HepG2 (cell line): ENCODE data around the gene TSC22D2. TPM values are rescaled to one million over a fixed set of nuclear protein-coding genes. Genes with fewer than 3 reads are reported as not detected.
A peak's percentile ranks its signal among the peaks of the same experiment; 100 is the strongest.

Source experiments
- ATAC-seq: fragments of 200-7000 bp; cut with Tn5 transposase; 3 replicates; pipeline ENCODE4 v1.9.1; 2020; ENCODE audit warnings: mild to moderate bottlenecking, moderate library complexity
- BruUV-seq: library from RNA; stranded (reverse); fragments of 400-500 nt; replicated peaks from 2 replicates; lab custom pipeline; 2021; lab: Mats Ljungman, UMichigan
- CTCF ChIA-PET: fragments of 300-600 bp; formaldehyde crosslinking; extraction: SDS; loops from one replicate; lab custom pipeline; 2021; ENCODE audit warnings: low total read pairs, inconsistent platforms, low intra/inter-chr PET ratio; lab: Yijun Ruan, JAX
- POLR2A ChIA-PET: fragments of 350-600 bp; sonication (Branson Sonifier 250); formaldehyde crosslinking; loops from one replicate; lab custom pipeline; 2020; ENCODE audit warnings: antibody characterized with exemption, inconsistent platforms; lab: Yijun Ruan, JAX
- DNase-seq: peaks from one replicate; pipeline ENCODE4 v3.0.0-alpha.2; 2015; ENCODE audit warnings: low spot score
- FAIRE-seq: peaks from 3 replicates; lab custom pipeline; 2011; peaks lifted over from hg19 to GRCh38; lab: Jason Lieb, UNC
- H2AFZ ChIP-seq: one replicate; pipeline ENCODE4 v1.6.1; 2011; ENCODE audit warnings: low read length, inconsistent platforms
- H3K27ac ChIP-seq: fragments of 300-600 bp; 3 replicates; pipeline ENCODE4 v1.8.0; 2011; ENCODE audit warnings: mixed run types, mild to moderate bottlenecking, mixed read lengths, low read length, inconsistent platforms; ENCODE audit not compliant: insufficient read depth; ENCODE audit errors: extremely low read length
- H3K27me3 ChIP-seq, 2 experiments: fragments of 200-600 bp in 1 of 2; 2 replicates in 1 of 2; 3 replicates in 1 of 2; pipeline versions ENCODE4 v1.6.0 to v1.8.0; 2011; ENCODE audit warnings: low read length in 2 of 2, mild to moderate bottlenecking in 2 of 2, moderate library complexity in 2 of 2, inconsistent platforms in 1 of 2; ENCODE audit not compliant: insufficient read depth in 2 of 2, control insufficient read depth in 1 of 2
- H3K36me3 ChIP-seq, 2 experiments: fragments of 200-600 bp in 1 of 2; replicated peaks in 1 of 2; 2 replicates in 1 of 2; 3 replicates in 1 of 2; pipeline versions ENCODE4 v1.5.1 to v1.8.0; 2011; ENCODE audit warnings: low read length in 2 of 2, inconsistent platforms in 1 of 2; ENCODE audit not compliant: insufficient read depth in 2 of 2, control insufficient read depth in 1 of 2
- H3K4me1 ChIP-seq: 2 replicates; pipeline ENCODE4 v1.5.1; 2012; ENCODE audit warnings: low read length, inconsistent platforms; ENCODE audit not compliant: insufficient read depth
- H3K4me2 ChIP-seq: 2 replicates; pipeline ENCODE4 v1.6.0; 2011; ENCODE audit warnings: low read depth, low read length, inconsistent platforms
- H3K4me3 ChIP-seq, 3 experiments: fragments of 200-600 bp in 1 of 3; sonication (generic), shearing (Covaris generic) in 1 of 3; replicated peaks in 1 of 3; 2 replicates each; pipeline ENCODE4 v1.5.1; 2011 to 2016; ENCODE audit warnings: low read length in 3 of 3, inconsistent platforms in 2 of 3, low read depth in 2 of 3, mild to moderate bottlenecking in 2 of 3, control low read depth in 1 of 3, mixed read lengths in 1 of 3; ENCODE audit not compliant: insufficient read depth in 1 of 3
- H3K79me2 ChIP-seq: one replicate; pipeline ENCODE4 v1.6.1; 2011; ENCODE audit warnings: low read length, inconsistent platforms; ENCODE audit not compliant: insufficient read depth
- H3K9ac ChIP-seq: 2 replicates; pipeline ENCODE4 v1.6.0; 2011; ENCODE audit warnings: mild to moderate bottlenecking, low read depth, low read length, inconsistent platforms; ENCODE audit not compliant: insufficient read depth
- H3K9me3 ChIP-seq: 2 replicates; pipeline ENCODE4 v1.5.1; 2012; ENCODE audit warnings: mild to moderate bottlenecking, low read length
- H4K20me1 ChIP-seq: 2 replicates; pipeline ENCODE4 v1.6.0; 2011; ENCODE audit warnings: inconsistent platforms, mild to moderate bottlenecking, low read length, moderate library complexity; ENCODE audit not compliant: insufficient read depth
- HMG20B ChIP-seq: conservative IDR thresholded peaks from 2 replicates; pipeline ENCODE4 v1.6.1; 2016; ENCODE audit warnings: missing genetic modification reagents, missing compliant biosample characterization
- ISL2 ChIP-seq: sonication (generic); formaldehyde crosslinking; IDR thresholded peaks from 2 replicates; pipeline ENCODE4 v1.5.0; 2020; ENCODE audit warnings: missing genetic modification reagents
- KLF13 ChIP-seq: sonication (generic); formaldehyde crosslinking; IDR thresholded peaks from 2 replicates; pipeline ENCODE4 v1.4.0; 2020; ENCODE audit warnings: mild to moderate bottlenecking, missing genetic modification reagents
- MED8 ChIP-seq: sonication (generic); formaldehyde crosslinking; IDR thresholded peaks from 2 replicates; pipeline ENCODE4 v1.8.1; 2023; ENCODE audit warnings: mild to moderate bottlenecking, missing genetic modification reagents; ENCODE audit not compliant: insufficient replicate concordance
- RAD51 ChIP-seq: fragments of 450-650 bp; IDR thresholded peaks from 2 replicates; pipeline ENCODE4 v1.6.1; 2016; ENCODE audit warnings: borderline replicate concordance
- SP140L ChIP-seq: sonication (generic); formaldehyde crosslinking; IDR thresholded peaks from 2 replicates; pipeline ENCODE4 v1.4.0; 2020; ENCODE audit warnings: missing genetic modification reagents, borderline replicate concordance
- ZNF296 ChIP-seq: sonication (generic); formaldehyde crosslinking; conservative IDR thresholded peaks from 2 replicates; pipeline ENCODE4 v1.5.0; 2020; ENCODE audit warnings: mild to moderate bottlenecking, missing genetic modification reagents
- ZNF350 ChIP-seq: sonication (generic); formaldehyde crosslinking; IDR thresholded peaks from 2 replicates; pipeline ENCODE4 v1.4.0; 2020; ENCODE audit warnings: mild to moderate bottlenecking, low read depth, missing genetic modification reagents, borderline replicate concordance
- ZNF652 ChIP-seq: IDR thresholded peaks from 2 replicates; pipeline ENCODE4 v1.6.1; 2016; ENCODE audit warnings: low read depth, borderline replicate concordance
- WGBS: methylation state at CpG from one replicate; pipeline ENCODE4 v1.1.6; 2017; ENCODE audit warnings: low lambda C conversion rate; 5-methylcytosine and 5-hydroxymethylcytosine counted together
- in situ Hi-C: cut with HindIII; loops from 2 replicates; pipeline ENCODE4 v1.10.0; 2017; ENCODE audit warnings: low pct_unique_long_range_greater_than_20kb; ENCODE audit not compliant: extremely low pct_ligation_motif_present
- intact Hi-C: fragments of 100-400 bp; cut with micrococcal nuclease; formaldehyde crosslinking; loops from one replicate; pipeline ENCODE4 v1.10.0; 2022; ENCODE audit not compliant: unreplicated experiment
- polyA plus RNA-seq, 8 experiments: library from polyadenylated mRNA; depleted of rRNA in 3 of 8; stranded (reverse) in 7 of 8; unstranded in 1 of 8; fragments of >200 nt; fragmentation: Illumina TruSeq in 4 of 8; extraction: Trizol in 4 of 8; gene quantifications; 2 replicates each; pipeline versions ENCODE4 v1.2.1 to v1.2.3, GENCODE V29; 2011 to 2016; ENCODE audit warnings: low read depth in 4 of 8, missing spikeins in 1 of 8, mixed read lengths in 1 of 8; ENCODE audit not compliant: insufficient read depth in 1 of 8
- total RNA-seq, 5 experiments: library from RNA; depleted of rRNA; stranded (reverse); fragments of >200 nt; fragmentation: Illumina TruSeq; extraction: Trizol; gene quantifications; 2 replicates each; pipeline ENCODE4 v1.2.3, GENCODE V29; 2016; ENCODE audit warnings: low read depth in 1 of 5
- TF ChIP-seq, protein P1 (sequence below): fragments of 450-650 bp; IDR thresholded peaks from 2 replicates; pipeline ENCODE4 v1.6.1; 2017
- TF ChIP-seq, protein P2 (sequence below): IDR thresholded peaks from 2 replicates; pipeline ENCODE4 v1.6.1; 2016; ENCODE audit warnings: missing biosample characterization, missing genetic modification reagents, low read depth
- TF ChIP-seq, protein P3 (sequence below): sonication (generic); formaldehyde crosslinking; IDR thresholded peaks from 2 replicates; pipeline ENCODE4 v1.5.1; 2020; ENCODE audit warnings: mild to moderate bottlenecking, missing genetic modification reagents, borderline replicate concordance

Gene TSC22D2
- total and polyA plus RNA-seq, 2 of the 13 experiments (the other 11 are each of a cell fraction or from before 2014, with no cell fraction given), result 4.6 to 8.2 TPM

DNA sequence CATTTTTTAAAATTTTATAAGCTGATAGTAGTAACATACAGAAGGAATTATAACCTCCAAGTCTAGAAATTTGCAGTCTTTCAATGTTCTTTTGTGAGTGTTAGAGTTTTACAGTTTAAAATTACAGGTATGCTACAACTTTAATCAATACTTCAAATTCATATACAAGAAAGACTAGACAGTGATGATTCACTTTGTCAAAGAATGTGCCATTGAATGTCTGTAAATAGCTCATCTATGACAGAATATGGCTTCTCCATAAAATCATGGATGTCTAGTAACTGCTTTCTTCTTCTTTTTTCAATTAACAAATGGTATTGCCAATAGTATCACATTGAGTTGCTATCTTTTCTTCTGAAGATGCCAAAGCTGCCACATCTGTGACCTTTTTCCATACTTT, 4.1 kb upstream of the TSC22D2 start:
- H3K9ac ChIP-seq, result no peak overlapping the region
- intact Hi-C loops, result loop anchor here (10.0 kb wide), 2 partner anchors 331 to 361 kb away; partner anchors contain the start of gene SIAH2
- no peak overlapping the region for H2AFZ ChIP-seq
- H3K27ac ChIP-seq, result no peak overlapping the region
- no peaks in the 10 kb centered on the region for H3K36me3 ChIP-seq
- H3K79me2 ChIP-seq, result no peaks in the 10 kb centered on the region
- CTCF ChIA-PET, result no interaction called here
- H4K20me1 ChIP-seq, result no peaks in the 10 kb centered on the region; the same call in 1 of the 2 replicates
- TF ChIP-seq, protein P1, sequence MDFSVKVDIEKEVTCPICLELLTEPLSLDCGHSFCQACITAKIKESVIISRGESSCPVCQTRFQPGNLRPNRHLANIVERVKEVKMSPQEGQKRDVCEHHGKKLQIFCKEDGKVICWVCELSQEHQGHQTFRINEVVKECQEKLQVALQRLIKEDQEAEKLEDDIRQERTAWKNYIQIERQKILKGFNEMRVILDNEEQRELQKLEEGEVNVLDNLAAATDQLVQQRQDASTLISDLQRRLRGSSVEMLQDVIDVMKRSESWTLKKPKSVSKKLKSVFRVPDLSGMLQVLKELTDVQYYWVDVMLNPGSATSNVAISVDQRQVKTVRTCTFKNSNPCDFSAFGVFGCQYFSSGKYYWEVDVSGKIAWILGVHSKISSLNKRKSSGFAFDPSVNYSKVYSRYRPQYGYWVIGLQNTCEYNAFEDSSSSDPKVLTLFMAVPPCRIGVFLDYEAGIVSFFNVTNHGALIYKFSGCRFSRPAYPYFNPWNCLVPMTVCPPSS, result no peak
- TF ChIP-seq ZNF296, result no peak
- TF ChIP-seq HMG20B (CRISPR knock-in tag), result no peak
- no peak for TF ChIP-seq KLF13 (CRISPR knock-in tag)
- TF ChIP-seq, all 625 proteins: peak for 0
- no peak overlapping the region for H3K4me3 ChIP-seq
- in situ Hi-C loops, result no loop called here
- H3K4me2 ChIP-seq, result no peak overlapping the region
- H3K27me3 ChIP-seq, result peaks cover 0 to 3% of the 10 kb centered on the region in 2 experiments; a peak in 1 of 5 replicates
- FAIRE-seq (no peak), DNase-seq (no peak), ATAC-seq (no peak)
- H3K4me1 ChIP-seq, result peaks cover 9% of the 10 kb centered on the region
- POLR2A ChIA-PET, result no interaction called here
- no peaks in the 10 kb centered on the region for H3K9me3 ChIP-seq
- no TSS peak for BruUV-seq

DNA sequence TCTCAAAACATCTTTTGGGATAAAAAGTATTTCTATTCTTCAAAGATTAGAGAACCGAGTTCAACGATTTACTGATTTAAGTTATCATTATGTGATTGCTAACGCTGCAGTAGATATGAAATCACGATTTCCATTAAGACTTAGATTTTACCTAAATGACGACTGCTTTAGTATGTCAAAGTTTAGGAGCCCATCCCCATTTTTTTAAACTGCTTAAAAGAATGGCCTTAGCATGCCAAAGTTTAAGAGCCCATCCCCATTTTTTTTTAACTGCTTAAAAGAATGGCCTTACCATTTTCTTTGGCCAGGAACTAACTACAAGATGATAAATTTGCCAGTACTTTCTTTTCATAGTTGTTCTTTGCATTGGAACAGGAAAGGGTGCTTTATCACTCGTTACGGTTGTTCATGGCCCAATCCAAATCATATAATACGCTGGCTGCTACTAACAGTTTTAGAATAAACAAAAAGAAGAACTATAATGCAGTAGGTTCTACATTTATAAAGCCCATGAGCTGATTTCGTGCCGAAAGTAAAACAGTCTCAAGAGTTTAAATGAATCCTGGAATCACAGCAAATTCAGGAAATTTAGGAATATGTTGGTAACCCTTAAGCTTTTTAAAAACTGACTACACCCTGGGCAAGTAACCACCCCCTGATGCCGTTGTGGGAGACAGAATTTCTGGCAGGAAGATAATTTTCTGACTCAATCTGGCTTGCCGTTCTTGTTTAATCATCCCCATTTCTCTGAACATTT, 869 bp upstream of the TSC22D2 start:
- H3K4me1 ChIP-seq, result peaks cover 9% of the 10 kb centered on the region
- WGBS, result 39% methylated on average over 12 of the region's 12 CpGs
- intact Hi-C loops, result loop anchor here (10.0 kb wide), 2 partner anchors 328 to 358 kb away; partner anchors contain the start of gene SIAH2
- ATAC-seq, result no peak
- ChIA-PET CTCF (no interaction called here), POLR2A (interaction anchor here (2.3 kb wide), 1 partner anchor 139 kb away, joined by 10 read pairs; the partner anchor contains the start of genes EIF2A and SERP1)
- peak overlapping the region; percentile 63 to 97 (median 90); a peak in 5 of 6 replicates for H3K4me3 ChIP-seq
- no peak for FAIRE-seq
- H3K36me3 ChIP-seq, result no peaks in the 10 kb centered on the region
- BruUV-seq, result TSS peak; percentile 87
- in situ Hi-C loops, result no loop called here
- H3K79me2 ChIP-seq, result peaks cover 31% of the 10 kb centered on the region
- H2AFZ ChIP-seq, result peak overlapping the region; percentile 93
- no peak for DNase-seq
- no peaks in the 10 kb centered on the region for H3K9me3 ChIP-seq
- H3K9ac ChIP-seq, result peak overlapping the region; percentile 82
- peaks cover 28% of the 10 kb centered on the region for H4K20me1 ChIP-seq
- H3K4me2 ChIP-seq, result peak overlapping the region; percentile 82
- no peaks in the 10 kb centered on the region; a peak in 1 of 5 replicates for H3K27me3 ChIP-seq
- peak overlapping the region; percentile 99 for H3K27ac ChIP-seq
- TF ChIP-seq RAD51 (no peak), ZNF350 (CRISPR knock-in tag) (no peak), ISL2 (no peak), SP140L (CRISPR knock-in tag) (no peak), ZNF652 (0 out of 2 replicates have a peak, but pooled peaks have one; percentile 21), MED8 (CRISPR knock-in tag) (no peak)
- TF ChIP-seq, protein P2, sequence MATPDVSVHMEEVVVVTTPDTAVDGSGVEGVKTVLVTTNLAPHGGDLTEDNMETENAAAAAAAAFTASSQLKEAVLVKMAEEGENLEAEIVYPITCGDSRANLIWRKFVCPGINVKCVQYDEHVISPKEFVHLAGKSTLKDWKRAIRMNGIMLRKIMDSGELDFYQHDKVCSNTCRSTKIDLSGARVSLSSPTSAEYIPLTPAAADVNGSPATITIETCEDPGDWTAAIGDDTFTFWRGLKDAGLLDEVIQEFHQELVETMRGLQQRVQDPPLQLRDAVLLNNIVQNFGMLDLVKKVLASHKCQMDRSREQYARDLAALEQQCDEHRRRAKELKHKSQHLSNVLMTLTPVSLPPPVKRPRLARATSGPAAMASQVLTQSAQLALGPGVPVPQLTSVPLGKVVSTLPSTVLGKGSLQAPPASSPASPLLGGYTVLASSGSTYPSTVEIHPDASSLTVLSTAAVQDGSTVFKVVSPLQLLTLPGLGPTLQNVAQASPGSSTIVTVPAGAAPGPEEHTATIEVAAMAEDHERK (CRISPR knock-in tag), result no peak
- TF ChIP-seq, protein P3, sequence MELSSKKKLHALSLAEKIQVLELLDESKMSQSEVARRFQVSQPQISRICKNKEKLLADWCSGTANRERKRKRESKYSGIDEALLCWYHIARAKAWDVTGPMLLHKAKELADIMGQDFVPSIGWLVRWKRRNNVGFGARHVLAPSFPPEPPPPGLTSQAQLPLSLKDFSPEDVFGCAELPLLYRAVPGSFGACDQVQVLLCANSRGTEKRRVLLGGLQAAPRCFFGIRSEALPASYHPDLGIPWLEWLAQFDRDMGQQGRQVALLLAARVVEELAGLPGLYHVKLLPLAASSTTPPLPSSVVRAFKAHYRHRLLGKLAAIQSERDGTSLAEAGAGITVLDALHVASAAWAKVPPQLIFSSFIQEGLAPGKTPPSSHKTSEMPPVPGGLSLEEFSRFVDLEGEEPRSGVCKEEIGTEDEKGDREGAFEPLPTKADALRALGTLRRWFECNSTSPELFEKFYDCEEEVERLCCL (CRISPR knock-in tag), result no peak
